ENCODE results near the gene KRT3.

DNA sequence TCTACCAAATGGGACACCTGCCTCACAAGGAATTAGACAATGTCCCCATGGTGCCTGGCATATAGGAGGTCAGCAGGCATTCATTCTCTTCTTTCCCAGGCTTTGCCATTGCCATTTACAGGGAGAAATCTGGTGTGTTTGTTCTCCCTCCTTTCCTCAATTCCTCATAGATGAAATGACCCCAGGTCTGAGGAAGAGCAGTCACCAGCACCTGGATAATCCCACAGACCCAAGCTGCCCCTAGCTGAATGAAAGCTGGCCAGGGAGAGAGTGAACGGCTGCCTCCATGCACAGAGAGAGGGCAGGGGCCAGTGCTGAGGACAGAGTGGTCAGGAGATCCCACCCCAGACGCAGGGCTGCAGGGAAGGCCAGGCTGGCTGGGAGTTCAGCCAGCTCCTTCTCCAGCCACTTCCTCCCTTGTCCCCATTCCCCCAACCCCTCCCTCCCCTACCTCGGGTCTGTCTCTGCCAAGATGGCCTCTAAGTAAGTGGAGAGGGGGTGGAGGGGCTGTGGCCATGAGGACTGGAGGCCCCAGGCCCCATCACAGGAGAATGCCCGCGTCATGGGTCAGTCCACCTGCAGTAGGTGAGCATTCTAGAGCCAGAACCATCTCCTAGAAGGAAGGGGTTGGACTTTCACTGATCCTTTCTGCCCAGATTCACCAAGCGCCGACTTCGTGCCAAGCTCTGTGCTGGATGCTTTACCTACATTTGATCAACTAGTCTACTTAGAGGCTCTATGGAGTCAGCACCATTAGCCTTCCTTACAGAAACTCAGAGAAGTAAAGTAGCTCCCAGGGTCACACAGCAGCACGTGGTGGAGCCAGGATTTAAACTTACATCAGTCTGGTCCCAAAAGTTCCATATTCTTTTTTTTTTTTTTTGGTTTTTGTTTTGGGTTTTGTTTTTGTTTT is 20.0 kb upstream of the KRT3 start:
- no peak for TF ChIP-seq POLR2A (IDR thresholded peaks at IDR 0.05; ENCODE audit: low read depth, low read length)
- TF ChIP-seq TAF1 (IDR thresholded peaks at IDR 0.05; ENCODE audit: borderline replicate concordance, low read depth, low read length) = no peak
- no peak for TF ChIP-seq POLR2AphosphoS5 (IDR thresholded peaks at IDR 0.05; ENCODE audit: low read depth, low read length)
